ENCODE results near the gene TEX55. TPM values are rescaled to one million over a fixed set of nuclear protein-coding genes. Genes with fewer than 3 reads are reported as not detected.

Gene TEX55
- polyA plus RNA-seq, 3 donors = not detected

DNA sequence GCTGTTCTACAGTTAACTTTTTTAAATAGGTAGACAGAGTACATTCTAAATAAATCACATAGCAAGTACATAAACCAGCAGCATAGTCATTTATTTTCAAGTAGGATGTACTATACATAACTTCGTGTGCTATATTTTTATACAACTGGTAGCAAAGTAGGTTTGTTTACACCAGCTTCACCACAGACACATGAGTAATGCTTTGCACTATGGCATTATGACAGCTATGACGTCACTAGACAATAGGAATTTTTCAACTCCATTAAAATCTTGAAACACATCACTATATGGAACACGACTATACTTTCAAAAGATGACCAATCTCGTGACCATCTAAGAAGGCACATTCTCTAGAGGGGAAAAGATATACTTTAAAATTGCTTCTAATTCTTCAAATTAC lies 3.5 kb downstream of the TEX55 start:
- Histone ChIP-seq H4K20me1 (ENCODE audit: insufficient read depth, low read length) (no peaks in the 10 kb centered on the region), H3K27me3 (ENCODE audit: control insufficient read depth in 2 of 2, insufficient read depth in 2 of 2, low read length in 2 of 2) (no peaks in the 10 kb centered on the region), H3K4me3 (replicated peaks in 1 of 3; ENCODE audit: low read depth in 2 of 3, low read length in 3 of 3) (no peak overlapping the region), H3K27ac (ENCODE audit: low read depth in 1 of 2, low read length in 2 of 2) (no peak overlapping the region), H3K4me2 (replicated peaks; ENCODE audit: extremely low read depth, low read length, poor library complexity, severe bottlenecking) (no peak overlapping the region), H3K4me1 (ENCODE audit: control insufficient read depth in 1 of 2, insufficient read depth in 2 of 2, low read length in 2 of 2) (no peaks in the 10 kb centered on the region), H3K9me3 (replicated peaks in 1 of 2; ENCODE audit: control insufficient read depth in 1 of 2, insufficient read depth in 1 of 2, low read length in 2 of 2) (no peaks in the 10 kb centered on the region), H3K9ac (ENCODE audit: insufficient read depth, low read length, poor library complexity, severe bottlenecking) (no peak overlapping the region), H3K36me3 (replicated peaks in 1 of 2; ENCODE audit: control insufficient read depth in 1 of 2, insufficient read depth in 2 of 2, low read length in 2 of 2) (no peaks in the 10 kb centered on the region), H2AFZ (ENCODE audit: insufficient read depth, low read depth, low read length, poor library complexity, severe bottlenecking) (no peak overlapping the region), H3K79me2 (ENCODE audit: insufficient read depth, low read length) (no peaks in the 10 kb centered on the region)
- intact Hi-C loops (cut with micrococcal nuclease) = no loop called here
- no peak overlapping the region for H3K4me3 Mint-ChIP-seq
- H3K27me3 Mint-ChIP-seq (ENCODE audit: low read depth in 3 of 3) = peaks cover 0 to 2% (median 1%) of the 10 kb centered on the region in 3 donors
- H3K27ac Mint-ChIP-seq = no peak overlapping the region
- DNase-seq = no peak
- TF ChIP-seq, protein P1, sequence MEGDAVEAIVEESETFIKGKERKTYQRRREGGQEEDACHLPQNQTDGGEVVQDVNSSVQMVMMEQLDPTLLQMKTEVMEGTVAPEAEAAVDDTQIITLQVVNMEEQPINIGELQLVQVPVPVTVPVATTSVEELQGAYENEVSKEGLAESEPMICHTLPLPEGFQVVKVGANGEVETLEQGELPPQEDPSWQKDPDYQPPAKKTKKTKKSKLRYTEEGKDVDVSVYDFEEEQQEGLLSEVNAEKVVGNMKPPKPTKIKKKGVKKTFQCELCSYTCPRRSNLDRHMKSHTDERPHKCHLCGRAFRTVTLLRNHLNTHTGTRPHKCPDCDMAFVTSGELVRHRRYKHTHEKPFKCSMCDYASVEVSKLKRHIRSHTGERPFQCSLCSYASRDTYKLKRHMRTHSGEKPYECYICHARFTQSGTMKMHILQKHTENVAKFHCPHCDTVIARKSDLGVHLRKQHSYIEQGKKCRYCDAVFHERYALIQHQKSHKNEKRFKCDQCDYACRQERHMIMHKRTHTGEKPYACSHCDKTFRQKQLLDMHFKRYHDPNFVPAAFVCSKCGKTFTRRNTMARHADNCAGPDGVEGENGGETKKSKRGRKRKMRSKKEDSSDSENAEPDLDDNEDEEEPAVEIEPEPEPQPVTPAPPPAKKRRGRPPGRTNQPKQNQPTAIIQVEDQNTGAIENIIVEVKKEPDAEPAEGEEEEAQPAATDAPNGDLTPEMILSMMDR (IDR thresholded peaks at IDR 0.05) = no peak
- no peaks in the 10 kb centered on the region for H3K36me3 Mint-ChIP-seq
- no CpG with 5 or more reads among the region's 4 CpGs for WGBS (ENCODE audit: insufficient coverage)
- H3K4me1 Mint-ChIP-seq = no peaks in the 10 kb centered on the region
- H3K9me3 Mint-ChIP-seq = peaks cover 4 to 13% (median 8%) of the 10 kb centered on the region in 7 donors

DNA sequence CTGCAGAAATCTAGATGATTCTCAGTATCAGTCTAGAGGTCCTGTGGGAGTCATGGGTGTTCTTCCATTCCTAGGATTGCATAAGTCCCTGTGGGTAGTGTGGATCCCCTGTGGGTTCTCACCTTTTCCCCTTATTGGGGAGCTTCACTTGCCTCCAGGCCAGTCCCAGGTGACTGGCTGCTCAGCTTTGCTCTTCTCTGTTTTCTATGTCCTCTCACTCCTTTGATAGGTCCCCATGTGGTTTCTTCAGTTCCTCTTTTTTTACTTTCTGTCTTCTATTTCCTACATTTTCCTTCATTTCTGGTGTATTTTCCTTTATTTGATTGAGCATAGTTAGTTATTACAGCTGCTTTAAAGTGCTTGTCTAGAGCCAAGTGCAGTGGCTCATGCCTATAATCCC lies 10.9 kb downstream of the TEX55 start:
- Histone ChIP-seq H4K20me1 (ENCODE audit: insufficient read depth, low read length) (no peaks in the 10 kb centered on the region), H3K4me3 (replicated peaks in 1 of 3; ENCODE audit: low read depth in 2 of 3, low read length in 3 of 3) (no peak overlapping the region), H3K9me3 (replicated peaks in 1 of 2; ENCODE audit: control insufficient read depth in 1 of 2, insufficient read depth in 1 of 2, low read length in 2 of 2) (peaks cover 14 to 19% of the 10 kb centered on the region in 2 donors), H3K9ac (ENCODE audit: insufficient read depth, low read length, poor library complexity, severe bottlenecking) (no peak overlapping the region), H3K4me1 (ENCODE audit: control insufficient read depth in 1 of 2, insufficient read depth in 2 of 2, low read length in 2 of 2) (no peaks in the 10 kb centered on the region), H2AFZ (ENCODE audit: insufficient read depth, low read depth, low read length, poor library complexity, severe bottlenecking) (no peak overlapping the region), H3K27ac (ENCODE audit: low read depth in 1 of 2, low read length in 2 of 2) (no peak overlapping the region), H3K4me2 (replicated peaks; ENCODE audit: extremely low read depth, low read length, poor library complexity, severe bottlenecking) (no peak overlapping the region), H3K36me3 (replicated peaks in 1 of 2; ENCODE audit: control insufficient read depth in 1 of 2, insufficient read depth in 2 of 2, low read length in 2 of 2) (no peaks in the 10 kb centered on the region), H3K79me2 (ENCODE audit: insufficient read depth, low read length) (no peaks in the 10 kb centered on the region), H3K27me3 (ENCODE audit: control insufficient read depth in 2 of 2, insufficient read depth in 2 of 2, low read length in 2 of 2) (no peaks in the 10 kb centered on the region)
- intact Hi-C loops (cut with micrococcal nuclease) = no loop called here
- no peaks in the 10 kb centered on the region for H3K4me1 Mint-ChIP-seq
- TF ChIP-seq, protein P1 (IDR thresholded peaks at IDR 0.05) = no peak
- no peak for DNase-seq
- peaks cover 0 to 2% (median 1%) of the 10 kb centered on the region in 3 donors for H3K27me3 Mint-ChIP-seq (ENCODE audit: low read depth in 3 of 3)
- H3K9me3 Mint-ChIP-seq = peaks cover 26 to 40% (median 37%) of the 10 kb centered on the region in 7 donors
- no peaks in the 10 kb centered on the region for H3K36me3 Mint-ChIP-seq
- no peak overlapping the region for H3K4me3 Mint-ChIP-seq
- no peak overlapping the region for H3K27ac Mint-ChIP-seq
